Keratinocyte (primary cell): ENCODE measurements around the gene OR10A2. TPM values are rescaled to one million over a fixed set of nuclear protein-coding genes. Genes with fewer than 3 reads are reported as not detected.

Source experiments
- DNase-seq: peaks from one replicate; pipeline ENCODE4 v3.0.0-alpha.2; 2011; ENCODE audit warnings: low read depth, missing footprints, low spot score
- FAIRE-seq: peaks from 2 replicates; lab custom pipeline; 2011; peaks lifted over from hg19 to GRCh38; lab: Jason Lieb, UNC
- H2AFZ ChIP-seq: 2 replicates; pipeline ENCODE4 v1.6.0; 2012; ENCODE audit warnings: low read length, control low read depth, inconsistent platforms; ENCODE audit not compliant: control insufficient read depth
- H3K27ac ChIP-seq: 2 replicates; pipeline ENCODE4 v1.5.1; 2011; ENCODE audit warnings: low read length; ENCODE audit not compliant: control insufficient read depth, insufficient read depth
- H3K27me3 ChIP-seq: 3 replicates; pipeline ENCODE4 v1.6.0; 2011; ENCODE audit warnings: low read length; ENCODE audit not compliant: control insufficient read depth, insufficient read depth; ENCODE audit errors: extremely low read depth
- H3K36me3 ChIP-seq, 2 experiments: 2 replicates in 1 of 2; 3 replicates in 1 of 2; pipeline ENCODE4 v1.5.1; 2011; ENCODE audit warnings: low read length in 2 of 2, mild to moderate bottlenecking in 1 of 2; ENCODE audit not compliant: control insufficient read depth in 2 of 2, insufficient read depth in 2 of 2; ENCODE audit errors: extremely low read depth in 1 of 2
- H3K4me1 ChIP-seq: 3 replicates; pipeline ENCODE4 v1.5.1; 2011; ENCODE audit warnings: low read length; ENCODE audit not compliant: control insufficient read depth, insufficient read depth; ENCODE audit errors: extremely low read depth
- H3K4me2 ChIP-seq: 3 replicates; pipeline ENCODE4 v1.6.0; 2011; ENCODE audit warnings: low read depth, low read length; ENCODE audit not compliant: control insufficient read depth, insufficient read depth; ENCODE audit errors: extremely low read depth
- H3K4me3 ChIP-seq, 3 experiments: fragments of 200-600 bp in 1 of 3; sonication (generic) in 1 of 3; 2 replicates in 2 of 3; 3 replicates in 1 of 3; pipeline ENCODE4 v1.5.1; 2011 to 2016; ENCODE audit warnings: low read length in 3 of 3, mild to moderate bottlenecking in 3 of 3, control low read depth in 2 of 3, inconsistent platforms in 1 of 3, low read depth in 1 of 3, mixed read lengths in 1 of 3, mixed run types in 1 of 3, moderate library complexity in 1 of 3; ENCODE audit not compliant: control insufficient read depth in 2 of 3, insufficient read depth in 2 of 3; ENCODE audit errors: extremely low read depth in 1 of 3
- H3K79me2 ChIP-seq: 2 replicates; pipeline ENCODE4 v1.6.0; 2012; ENCODE audit warnings: low read length; ENCODE audit not compliant: control insufficient read depth, insufficient read depth
- H3K9ac ChIP-seq: 3 replicates; pipeline ENCODE4 v1.6.0; 2011; ENCODE audit warnings: low read length; ENCODE audit not compliant: control insufficient read depth, insufficient read depth; ENCODE audit errors: extremely low read depth
- H3K9me1 ChIP-seq: 3 replicates; pipeline ENCODE4 v1.6.0; 2011; ENCODE audit warnings: low read length; ENCODE audit not compliant: control insufficient read depth, insufficient read depth; ENCODE audit errors: extremely low read depth
- H3K9me3 ChIP-seq: 2 replicates; pipeline ENCODE4 v1.5.1; 2012; ENCODE audit warnings: low read depth, low read length; ENCODE audit not compliant: control insufficient read depth
- H4K20me1 ChIP-seq: 3 replicates; pipeline ENCODE4 v1.6.0; 2011; ENCODE audit warnings: low read length; ENCODE audit not compliant: control insufficient read depth, insufficient read depth; ENCODE audit errors: extremely low read depth
- EZH2 ChIP-seq: IDR thresholded peaks from one replicate; pipeline ENCODE4 v1.6.1; 2012; ENCODE audit warnings: inconsistent platforms, mild to moderate bottlenecking, low read length, moderate library complexity
- dilution Hi-C: fragments of 300-500 bp; cut with MboI; formaldehyde crosslinking; loops from one replicate; pipeline ENCODE4 v1.7.0; 2020; ENCODE audit warnings: low sequenced_read_pairs; ENCODE audit not compliant: extremely low pct_ligation_motif_present
- polyA plus RNA-seq, 5 experiments: library from polyadenylated mRNA; depleted of rRNA in 3 of 5; stranded (reverse) in 3 of 5; stranded (forward) in 1 of 5; unstranded in 1 of 5; fragments of >200 nt; gene quantifications; 1 replicate in 1 of 5; 2 replicates in 3 of 5; 3 replicates in 1 of 5; pipeline versions ENCODE4 v1.2.1 to v1.2.3, GENCODE V29; 2011 to 2012; ENCODE audit warnings: missing spikeins in 2 of 5, low read depth in 1 of 5, low replicate concordance in 1 of 5
- TF ChIP-seq, protein P1 (sequence below), 3 experiments: IDR thresholded peaks in 1 of 3; conservative IDR thresholded peaks in 1 of 3; optimal IDR thresholded peaks in 1 of 3; 2 replicates in 2 of 3; 3 replicates in 1 of 3; pipeline versions ENCODE3 to v1.5.1; 2011; ENCODE audit warnings: low read length in 3 of 3, mild to moderate bottlenecking in 3 of 3, moderate library complexity in 2 of 3, control low read depth in 1 of 3, inconsistent platforms in 1 of 3; ENCODE audit not compliant: insufficient read depth in 2 of 3; ENCODE audit errors: extremely low read depth in 1 of 3

OR10A2 gene
- polyA plus RNA-seq, 1 donor (not counting 4 experiments of a cell fraction or from before 2014, with no cell fraction given) = not detected

DNA sequence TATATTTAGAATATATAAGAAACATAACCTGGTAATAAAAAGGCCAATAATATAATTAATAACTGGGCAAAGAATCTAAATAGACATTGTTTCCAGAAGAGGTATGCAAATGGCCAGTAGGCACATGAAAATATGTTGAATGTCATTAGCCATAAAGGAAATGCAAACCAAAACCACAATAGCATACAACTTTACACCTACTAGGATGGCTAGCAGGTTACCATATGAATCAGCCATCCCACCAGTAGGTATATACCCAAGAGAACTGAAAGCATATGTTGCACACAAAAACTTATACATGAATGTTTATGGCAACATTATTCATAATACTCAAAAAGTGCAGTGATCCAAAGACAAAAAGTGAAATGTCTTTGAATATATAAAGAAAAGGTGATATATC, 32.2 kb downstream of the OR10A2 start:
- Histone ChIP-seq H3K9me3 (no peaks in the 10 kb centered on the region), H3K27ac (no peak overlapping the region), H3K4me3 (no peak overlapping the region), H3K4me1 (no peaks in the 10 kb centered on the region), H3K9me1 (no peaks in the 10 kb centered on the region), H3K9ac (no peak overlapping the region), H3K36me3 (no peaks in the 10 kb centered on the region), H3K79me2 (no peaks in the 10 kb centered on the region), H3K4me2 (no peak overlapping the region), H3K27me3 (no peaks in the 10 kb centered on the region), H4K20me1 (no peaks in the 10 kb centered on the region), H2AFZ (no peak overlapping the region)
- no peak for FAIRE-seq
- TF ChIP-seq EZH2 = no peak
- TF ChIP-seq, protein P1, sequence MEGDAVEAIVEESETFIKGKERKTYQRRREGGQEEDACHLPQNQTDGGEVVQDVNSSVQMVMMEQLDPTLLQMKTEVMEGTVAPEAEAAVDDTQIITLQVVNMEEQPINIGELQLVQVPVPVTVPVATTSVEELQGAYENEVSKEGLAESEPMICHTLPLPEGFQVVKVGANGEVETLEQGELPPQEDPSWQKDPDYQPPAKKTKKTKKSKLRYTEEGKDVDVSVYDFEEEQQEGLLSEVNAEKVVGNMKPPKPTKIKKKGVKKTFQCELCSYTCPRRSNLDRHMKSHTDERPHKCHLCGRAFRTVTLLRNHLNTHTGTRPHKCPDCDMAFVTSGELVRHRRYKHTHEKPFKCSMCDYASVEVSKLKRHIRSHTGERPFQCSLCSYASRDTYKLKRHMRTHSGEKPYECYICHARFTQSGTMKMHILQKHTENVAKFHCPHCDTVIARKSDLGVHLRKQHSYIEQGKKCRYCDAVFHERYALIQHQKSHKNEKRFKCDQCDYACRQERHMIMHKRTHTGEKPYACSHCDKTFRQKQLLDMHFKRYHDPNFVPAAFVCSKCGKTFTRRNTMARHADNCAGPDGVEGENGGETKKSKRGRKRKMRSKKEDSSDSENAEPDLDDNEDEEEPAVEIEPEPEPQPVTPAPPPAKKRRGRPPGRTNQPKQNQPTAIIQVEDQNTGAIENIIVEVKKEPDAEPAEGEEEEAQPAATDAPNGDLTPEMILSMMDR (optimal IDR thresholded peaks at IDR 0.05 in 1 of 3, IDR thresholded peaks at IDR 0.05 in 1 of 3, conservative IDR thresholded peaks at IDR 0.05 in 1 of 3; ENCODE audit: extremely low read depth in 1 of 3, insufficient read depth in 2 of 3, low read length in 3 of 3) = no peak
- dilution Hi-C loops = no loop called here
- DNase-seq = no peak

DNA sequence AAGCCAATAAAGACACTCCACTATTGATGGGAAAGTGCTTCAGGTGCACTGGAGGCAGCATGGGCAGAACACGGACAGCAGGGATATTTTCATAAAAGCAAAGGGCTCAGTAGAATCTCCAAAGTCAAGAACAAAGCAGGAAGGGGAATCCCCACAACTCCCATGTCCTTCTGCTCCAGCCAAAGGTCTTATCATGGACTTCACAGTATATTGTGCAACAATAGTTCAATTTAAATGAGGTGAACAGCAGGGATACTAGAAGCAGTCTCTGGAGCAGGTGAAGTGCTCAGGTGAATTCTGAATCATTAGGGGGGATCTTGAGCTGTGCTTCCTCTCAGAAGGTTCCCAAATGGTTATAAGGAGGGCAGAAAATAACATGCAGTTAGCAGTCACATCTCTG, 36.1 kb downstream of the OR10A2 start:
- H3K9me3 ChIP-seq = no peaks in the 10 kb centered on the region
- no peaks in the 10 kb centered on the region for H4K20me1 ChIP-seq
- no peak overlapping the region for H3K9ac ChIP-seq
- H3K27me3 ChIP-seq = no peaks in the 10 kb centered on the region
- no peak for DNase-seq
- no peak overlapping the region for H2AFZ ChIP-seq
- H3K4me2 ChIP-seq = no peak overlapping the region
- TF ChIP-seq, protein P1 (optimal IDR thresholded peaks at IDR 0.05 in 1 of 3, IDR thresholded peaks at IDR 0.05 in 1 of 3, conservative IDR thresholded peaks at IDR 0.05 in 1 of 3; ENCODE audit: extremely low read depth in 1 of 3, insufficient read depth in 2 of 3, low read length in 3 of 3) = no peak
- no peak for TF ChIP-seq EZH2
- no peak for FAIRE-seq
- no peak overlapping the region for H3K4me3 ChIP-seq
- H3K4me1 ChIP-seq = no peaks in the 10 kb centered on the region
- H3K9me1 ChIP-seq = no peaks in the 10 kb centered on the region
- no peak overlapping the region for H3K27ac ChIP-seq
- no peaks in the 10 kb centered on the region for H3K79me2 ChIP-seq
- dilution Hi-C loops = no loop called here
- H3K36me3 ChIP-seq = no peaks in the 10 kb centered on the region
